SK-N-MC (cell line): Measurements from ENCODE around the gene ATP6V0A4.
"Not testable (repeated sequence)": the region's sequence is repeated elsewhere in the genome, so short reads cannot be mapped to it uniquely, and the experiment has no call there.

ENCODE experiments used
- DNase-seq: peaks from one replicate; pipeline ENCODE4 v3.0.0-alpha.2; 2011; ENCODE audit warnings: low read depth, low spot score
- H3K27ac ChIP-seq: fragments of 200-600 bp; sonication (generic); 2 replicates; pipeline ENCODE4 v1.5.1; 2016; ENCODE audit warnings: mixed run types
- H3K36me3 ChIP-seq: fragments of 200-600 bp; sonication (generic); 2 replicates; pipeline ENCODE4 v1.6.1; 2017; ENCODE audit warnings: antibody characterized with exemption, low read length, mixed read lengths; ENCODE audit not compliant: insufficient read depth
- H3K4me3 ChIP-seq: fragments of 200-600 bp; sonication (generic); 2 replicates; pipeline ENCODE4 v1.5.1; 2016
- H3K9ac ChIP-seq: fragments of 200-600 bp; sonication (generic); 2 replicates; pipeline ENCODE4 v1.8.0; 2017; ENCODE audit warnings: mixed run types, mixed read lengths; ENCODE audit not compliant: insufficient read length
- H3K9me3 ChIP-seq: fragments of 200-600 bp; sonication (generic); 2 replicates; pipeline ENCODE4 v1.6.1; 2017; ENCODE audit warnings: low read depth, mild to moderate bottlenecking, antibody characterized with exemption, low read length, moderate library complexity, mixed read lengths
- EZH2 ChIP-seq: fragments of 200-600 bp; sonication (generic); IDR thresholded peaks from one replicate; pipeline ENCODE4 v1.6.1; 2017; ENCODE audit warnings: antibody characterized with exemption
- FOXP2 ChIP-seq: optimal IDR thresholded peaks from 2 replicates; pipeline ENCODE3; 2011; ENCODE audit warnings: mild to moderate bottlenecking, moderate library complexity; ENCODE audit not compliant: insufficient read depth; ENCODE audit errors: extremely low read length, control extremely low read depth
- POLR2AphosphoS5 ChIP-seq: IDR thresholded peaks from 2 replicates; pipeline ENCODE4 v1.6.1; 2012; ENCODE audit warnings: mild to moderate bottlenecking, low read depth, low read length, borderline replicate concordance

ATP6V0A4 gene

DNA sequence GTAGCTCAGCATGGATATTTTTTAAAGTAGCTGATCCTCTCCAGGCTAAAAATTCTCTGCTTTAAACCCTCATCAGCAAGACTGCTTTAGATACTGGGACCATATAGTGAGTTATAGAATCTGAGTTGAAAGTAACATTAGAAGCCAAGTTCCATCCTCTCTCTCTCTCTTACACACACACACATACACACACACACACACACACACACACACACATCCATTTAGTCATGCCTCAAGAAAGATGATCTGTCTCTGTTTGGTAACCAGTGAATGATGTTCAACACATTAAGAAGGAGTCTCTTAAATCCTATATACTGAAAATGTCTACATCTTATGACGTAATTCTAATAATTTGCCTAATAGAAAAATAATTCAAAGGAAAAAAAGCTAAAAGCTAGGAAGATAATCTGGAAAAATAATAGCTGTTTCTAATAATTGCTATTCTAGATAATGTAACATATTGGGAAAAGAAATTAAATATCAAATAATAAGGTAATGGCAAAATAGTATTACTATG lies 16.9 kb upstream of the ATP6V0A4 start:
- Histone ChIP-seq H3K9me3 (no peaks in the 10 kb centered on the region), H3K27ac (no peak overlapping the region), H3K9ac (no peak overlapping the region), H3K4me3 (no peak overlapping the region), H3K36me3 (no peaks in the 10 kb centered on the region)
- DNase-seq = no peak
- TF ChIP-seq POLR2AphosphoS5 = no peak
- TF ChIP-seq FOXP2 = no peak
- TF ChIP-seq EZH2 = no peak

DNA sequence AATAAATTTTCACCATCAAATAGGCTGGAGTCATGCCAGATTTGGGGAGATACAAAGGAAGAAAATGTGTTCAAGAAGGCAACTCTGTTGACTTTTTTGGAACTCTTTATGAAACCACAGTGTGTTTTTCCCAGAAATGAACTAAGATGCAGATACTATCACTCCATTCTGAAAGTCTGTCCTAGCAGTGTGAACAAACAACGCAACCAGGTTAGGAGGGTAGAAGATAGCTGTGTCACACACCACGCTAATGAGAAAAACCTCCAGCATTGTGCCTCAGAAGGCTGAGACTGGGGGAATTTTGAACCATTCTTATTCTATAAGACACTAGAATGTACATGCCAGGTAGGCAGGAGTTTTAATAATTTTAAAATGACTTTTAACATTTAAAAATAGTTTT lies 15.9 kb upstream of the ATP6V0A4 start:
- Histone ChIP-seq H3K9ac (no peak overlapping the region), H3K36me3 (no peaks in the 10 kb centered on the region), H3K9me3 (no peaks in the 10 kb centered on the region), H3K4me3 (no peak overlapping the region), H3K27ac (no peak overlapping the region)
- TF ChIP-seq EZH2 (no peak), FOXP2 (no peak), POLR2AphosphoS5 (no peak)
- DNase-seq = no peak

DNA sequence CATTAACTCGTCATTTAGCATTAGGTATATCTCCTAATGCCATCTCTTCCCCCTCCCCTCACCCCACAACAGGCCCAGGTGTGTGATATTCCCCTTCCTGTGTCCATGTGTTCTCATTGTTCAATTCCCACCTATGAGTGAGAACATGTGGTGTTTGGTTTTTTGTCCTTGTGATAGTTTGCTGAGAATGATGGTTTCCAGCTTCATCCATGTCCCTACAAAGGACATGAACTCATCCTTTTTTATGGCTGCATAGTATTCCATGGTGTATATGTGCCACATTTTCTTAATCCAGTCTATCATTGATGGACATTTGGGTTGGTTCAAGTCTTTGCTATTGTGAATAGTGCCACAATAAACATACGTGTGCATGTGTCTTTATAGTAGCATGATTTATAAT lies 13.3 kb upstream of the ATP6V0A4 start:
- H3K27ac ChIP-seq, H3K36me3 ChIP-seq, H3K9me3 ChIP-seq, DNase-seq, H3K9ac ChIP-seq, H3K4me3 ChIP-seq: not testable (repeated sequence)

DNA sequence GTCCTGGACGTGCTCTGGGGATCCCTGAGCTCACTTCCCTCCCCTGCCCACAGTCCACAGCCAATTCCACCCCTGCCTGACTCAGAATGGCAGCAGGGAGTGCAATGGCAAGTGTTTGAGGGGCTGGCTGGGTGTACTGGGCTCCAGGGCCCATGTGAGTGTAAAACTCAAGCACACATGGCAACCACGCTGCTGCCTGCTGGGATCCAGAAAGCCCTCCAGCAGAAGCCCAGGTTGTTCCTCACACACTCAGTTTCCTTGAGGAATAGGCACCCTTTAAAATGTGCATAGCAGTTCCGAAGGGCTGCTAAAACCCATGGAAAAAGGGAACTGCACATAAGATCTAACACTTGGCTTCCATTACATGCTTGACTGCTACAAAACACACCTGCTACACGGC lies 11.3 kb upstream of the ATP6V0A4 start:
- no peaks in the 10 kb centered on the region for H3K36me3 ChIP-seq
- no peaks in the 10 kb centered on the region for H3K9me3 ChIP-seq

DNA sequence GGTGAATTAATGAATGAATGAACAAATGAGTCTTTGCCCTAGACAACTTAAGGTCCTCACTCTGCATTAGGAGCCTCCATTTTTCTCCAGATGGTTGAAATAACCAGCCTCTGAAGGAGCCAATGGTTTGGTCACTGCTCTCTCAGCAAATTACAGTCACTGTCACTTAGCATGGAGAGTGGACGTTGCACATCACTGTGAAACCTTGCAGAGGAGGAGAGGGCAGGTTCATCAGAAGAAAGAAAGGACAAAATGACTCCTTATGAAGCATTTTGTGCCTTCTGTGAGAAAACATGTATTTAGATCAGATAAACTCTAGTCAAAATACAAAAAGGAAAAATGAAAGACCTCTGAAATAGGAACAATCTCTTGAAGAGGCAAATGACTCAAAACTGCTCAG lies 6.6 kb upstream of the ATP6V0A4 start:
- no peak for TF ChIP-seq EZH2
- no peak for TF ChIP-seq FOXP2
- TF ChIP-seq POLR2AphosphoS5 = no peak
- no peak overlapping the region for H3K27ac ChIP-seq
- no peak overlapping the region for H3K9ac ChIP-seq
- no peaks in the 10 kb centered on the region for H3K9me3 ChIP-seq
- H3K36me3 ChIP-seq = no peaks in the 10 kb centered on the region
- no peak for DNase-seq
- no peak overlapping the region for H3K4me3 ChIP-seq

More for the DNA sequence above, 11.3 kb upstream of the ATP6V0A4 start:
- DNase-seq = no peak
- Histone ChIP-seq H3K9ac (no peak overlapping the region), H3K27ac (no peak overlapping the region), H3K4me3 (no peak overlapping the region)
- TF ChIP-seq POLR2AphosphoS5 = no peak
- no peak for TF ChIP-seq EZH2
- TF ChIP-seq FOXP2 = no peak

DNA sequence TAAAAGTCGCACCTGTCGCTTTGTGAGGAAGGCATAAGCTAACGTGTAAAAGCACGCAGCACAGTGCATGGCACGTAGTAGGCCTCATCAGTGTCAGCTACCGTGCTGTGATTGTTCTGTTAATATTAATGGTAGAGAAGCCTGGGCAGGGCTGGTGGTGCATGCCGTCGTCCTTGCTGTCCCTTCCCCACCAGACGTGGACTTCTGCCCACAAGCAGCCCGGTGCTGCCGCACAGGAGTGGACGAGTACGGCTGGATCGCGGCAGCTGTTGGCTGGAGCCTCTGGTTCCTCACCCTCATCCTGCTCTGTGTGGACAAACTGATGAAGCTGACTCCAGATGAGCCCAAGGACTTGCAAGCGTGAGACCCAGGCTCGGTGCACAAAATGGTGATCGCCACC lies 4.7 kb upstream of the ATP6V0A4 start:
- DNase-seq = no peak
- Histone ChIP-seq H3K9me3 (no peaks in the 10 kb centered on the region), H3K4me3 (no peak overlapping the region), H3K9ac (no peak overlapping the region), H3K27ac (no peak overlapping the region), H3K36me3 (no peaks in the 10 kb centered on the region)
- TF ChIP-seq EZH2 (no peak), FOXP2 (no peak), POLR2AphosphoS5 (no peak)

DNA sequence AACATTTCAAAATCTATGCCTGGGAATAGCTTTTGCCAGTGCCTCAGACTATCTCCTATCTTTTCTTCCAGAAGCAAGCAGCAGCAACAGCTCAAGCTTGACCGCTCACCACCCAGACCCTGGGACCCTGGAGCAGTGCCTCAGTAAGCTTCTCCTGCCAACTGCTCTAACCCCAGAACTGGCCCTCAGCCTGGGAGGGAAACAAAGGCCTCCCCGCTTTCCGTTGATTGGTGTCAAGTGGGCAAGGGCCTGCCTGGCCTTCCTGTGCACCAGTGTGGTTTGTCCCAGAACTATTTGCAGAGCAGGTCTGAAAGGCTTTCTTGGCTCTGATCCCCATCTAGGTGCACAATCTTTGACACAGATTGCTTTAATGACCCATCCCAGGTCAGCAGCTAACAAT lies 3.3 kb upstream of the ATP6V0A4 start:
- no peak for DNase-seq
- no peak for TF ChIP-seq POLR2AphosphoS5
- no peak for TF ChIP-seq EZH2
- TF ChIP-seq FOXP2 = no peak
- no peaks in the 10 kb centered on the region for H3K36me3 ChIP-seq
- no peaks in the 10 kb centered on the region for H3K9me3 ChIP-seq
- H3K9ac ChIP-seq = no peak overlapping the region
- H3K27ac ChIP-seq = no peak overlapping the region
- H3K4me3 ChIP-seq = no peak overlapping the region

DNA sequence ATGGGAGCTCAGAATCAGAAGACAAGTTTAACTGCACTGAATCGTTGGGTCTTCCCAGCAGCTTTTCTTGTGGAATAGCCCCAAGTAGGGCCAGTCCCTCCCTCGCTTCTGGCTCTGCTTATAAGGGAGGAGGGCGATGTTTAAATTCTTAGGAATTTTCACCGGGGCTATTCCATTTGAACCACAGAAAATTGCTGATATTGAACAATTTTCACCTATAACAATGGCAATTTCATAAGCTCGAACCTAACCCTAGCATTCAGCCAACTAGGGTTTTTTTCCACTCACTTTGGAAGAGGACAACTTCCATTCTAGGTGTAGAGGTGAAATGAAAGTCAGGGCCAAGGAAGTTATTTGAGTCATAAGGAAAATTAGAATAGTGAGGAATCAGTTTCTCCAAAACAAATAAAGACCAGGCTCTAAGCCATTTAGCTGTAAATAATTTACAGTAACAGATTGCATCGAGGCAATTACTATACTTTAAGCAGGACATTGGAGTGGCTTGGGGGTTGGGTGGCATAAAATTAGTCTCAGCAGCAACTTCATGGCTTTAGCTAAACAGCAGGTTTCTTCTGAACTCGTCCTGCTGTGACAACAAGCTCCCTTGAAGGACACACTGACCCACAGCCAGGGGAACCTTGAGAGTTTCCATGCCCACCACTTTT lies 1.5 kb upstream of the ATP6V0A4 start:
- Histone ChIP-seq H3K9ac (no peak overlapping the region), H3K9me3 (no peaks in the 10 kb centered on the region), H3K4me3 (no peak overlapping the region), H3K27ac (no peak overlapping the region), H3K36me3 (no peaks in the 10 kb centered on the region)
- no peak for DNase-seq
- TF ChIP-seq POLR2AphosphoS5 = no peak
- no peak for TF ChIP-seq FOXP2
- TF ChIP-seq EZH2 = no peak

DNA sequence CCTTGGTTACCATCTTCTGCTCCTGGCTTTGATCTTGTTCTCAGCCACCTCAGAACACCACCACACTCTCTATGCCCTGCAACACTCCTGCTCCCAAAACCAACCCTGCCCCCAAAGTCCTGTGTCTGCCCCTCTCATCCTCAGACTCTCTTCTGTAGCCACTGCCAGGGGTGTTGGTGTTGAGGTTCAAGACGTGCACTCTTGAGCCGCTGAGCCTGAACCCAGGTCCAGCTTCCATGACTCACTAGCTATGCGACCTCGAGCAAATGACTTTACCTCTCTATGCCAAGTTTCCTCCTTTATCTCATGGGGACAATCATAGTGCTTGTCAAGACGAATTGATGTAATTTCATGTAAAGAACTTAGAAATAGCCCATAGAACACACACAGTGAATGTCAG lies 840 bp upstream of the ATP6V0A4 start:
- Histone ChIP-seq H3K27ac (no peak overlapping the region), H3K4me3 (no peak overlapping the region), H3K9ac (no peak overlapping the region), H3K9me3 (no peaks in the 10 kb centered on the region), H3K36me3 (no peaks in the 10 kb centered on the region)
- TF ChIP-seq FOXP2 = no peak
- TF ChIP-seq EZH2 = no peak
- TF ChIP-seq POLR2AphosphoS5 = no peak
- no peak for DNase-seq

DNA sequence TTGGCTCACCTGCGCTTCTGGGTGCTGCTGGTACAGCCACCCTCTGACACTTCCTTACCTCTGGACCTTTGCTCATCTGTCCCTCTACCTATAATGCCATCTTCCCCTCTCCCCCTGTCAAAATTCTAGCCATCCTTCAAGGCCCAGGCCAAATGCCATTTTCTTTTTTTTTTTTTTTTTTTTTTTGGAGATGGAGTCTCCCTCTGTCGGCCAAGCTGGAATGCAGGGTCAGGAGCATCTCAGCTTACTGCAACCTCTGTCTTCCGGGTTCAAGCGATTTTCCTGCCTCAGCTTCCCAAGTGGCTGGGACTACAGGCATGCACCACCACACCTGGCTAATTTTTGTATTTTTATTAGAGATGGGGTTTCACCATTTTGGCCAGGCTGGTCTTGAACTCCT lies 950 bp downstream of the ATP6V0A4 start:
- not testable (repeated sequence) for DNase-seq, H3K9me3 ChIP-seq, H3K4me3 ChIP-seq, H3K27ac ChIP-seq, H3K9ac ChIP-seq, H3K36me3 ChIP-seq
